Measurements from ENCODE around the gene AADACL4.
"Not testable (repeated sequence)": the region's sequence is repeated elsewhere in the genome, so short reads cannot be mapped to it uniquely, and the experiment has no call there.

AADACL4 gene

GRCh38 chr1:12654004-12654567 lies 10.2 kb downstream of the AADACL4 start:
- H3K4me1 Mint-ChIP-seq (ENCODE audit: low read depth) = peaks cover 10% of the 10 kb centered on the region
- no peak overlapping the region for H3K27ac Mint-ChIP-seq
- no peak overlapping the region for H3K4me3 Mint-ChIP-seq
- no peaks in the 10 kb centered on the region for H3K36me3 Mint-ChIP-seq (ENCODE audit: low read depth)
- H3K9me3 Mint-ChIP-seq = no peaks in the 10 kb centered on the region
- peaks cover 14% of the 10 kb centered on the region for H3K27me3 Mint-ChIP-seq (ENCODE audit: low read depth)

- Mint-ChIP-seq H3K4me3 (no peak overlapping the region), H3K4me1 (ENCODE audit: low read depth) (peaks cover 10% of the 10 kb centered on the region), H3K27me3 (ENCODE audit: low read depth) (peaks cover 11% of the 10 kb centered on the region), H3K27ac (no peak overlapping the region), H3K36me3 (ENCODE audit: low read depth) (no peaks in the 10 kb centered on the region), H3K9me3 (no peaks in the 10 kb centered on the region)
Observed at GRCh38 chr1:12654657-12655056, 10.8 kb downstream of the AADACL4 start.

GRCh38 chr1:12656575-12656974 lies 12.7 kb downstream of the AADACL4 start:
- H3K9me3 Mint-ChIP-seq = no peaks in the 10 kb centered on the region
- no peak overlapping the region for H3K27ac Mint-ChIP-seq
- peaks cover 5% of the 10 kb centered on the region for H3K27me3 Mint-ChIP-seq (ENCODE audit: low read depth)
- peaks cover 7% of the 10 kb centered on the region for H3K4me1 Mint-ChIP-seq (ENCODE audit: low read depth)
- no peak overlapping the region for H3K4me3 Mint-ChIP-seq
- no peaks in the 10 kb centered on the region for H3K36me3 Mint-ChIP-seq (ENCODE audit: low read depth)

- Mint-ChIP-seq H3K27me3 (ENCODE audit: low read depth) (peaks cover 5% of the 10 kb centered on the region), H3K4me1 (ENCODE audit: low read depth) (peaks cover 7% of the 10 kb centered on the region), H3K4me3 (no peak overlapping the region), H3K27ac (no peak overlapping the region), H3K36me3 (ENCODE audit: low read depth) (no peaks in the 10 kb centered on the region), H3K9me3 (no peaks in the 10 kb centered on the region)
Observed at GRCh38 chr1:12657060-12657884, 13.4 kb downstream of the AADACL4 start.

- not testable (repeated sequence) for H3K9me3 Mint-ChIP-seq
Observed at GRCh38 chr1:12657885-12658512, 14.1 kb downstream of the AADACL4 start.

GRCh38 chr1:12658531-12659453 lies 14.9 kb downstream of the AADACL4 start:
- Mint-ChIP-seq H3K27ac (no peak overlapping the region), H3K9me3 (no peaks in the 10 kb centered on the region), H3K36me3 (ENCODE audit: low read depth) (no peaks in the 10 kb centered on the region), H3K4me3 (no peak overlapping the region), H3K4me1 (ENCODE audit: low read depth) (peaks cover 7% of the 10 kb centered on the region), H3K27me3 (ENCODE audit: low read depth) (peaks cover 5% of the 10 kb centered on the region)

More at GRCh38 chr1:12657885-12658512, 14.1 kb downstream of the AADACL4 start:
- not testable (repeated sequence) for H3K4me1 Mint-ChIP-seq (ENCODE audit: low read depth); H3K4me3 Mint-ChIP-seq; H3K27me3 Mint-ChIP-seq (ENCODE audit: low read depth); H3K27ac Mint-ChIP-seq; H3K36me3 Mint-ChIP-seq (ENCODE audit: low read depth)

GRCh38 chr1:12661606-12662219 lies 17.8 kb downstream of the AADACL4 start:
- peaks cover 5% of the 10 kb centered on the region for H3K27me3 Mint-ChIP-seq (ENCODE audit: low read depth)
- no peak overlapping the region for H3K4me3 Mint-ChIP-seq
- no peak overlapping the region for H3K27ac Mint-ChIP-seq
- H3K9me3 Mint-ChIP-seq = no peaks in the 10 kb centered on the region
- H3K4me1 Mint-ChIP-seq (ENCODE audit: low read depth) = peaks cover 7% of the 10 kb centered on the region
- H3K36me3 Mint-ChIP-seq (ENCODE audit: low read depth) = no peaks in the 10 kb centered on the region

- H3K4me3 Mint-ChIP-seq = no peak overlapping the region
- H3K9me3 Mint-ChIP-seq = no peaks in the 10 kb centered on the region
- H3K27me3 Mint-ChIP-seq (ENCODE audit: low read depth) = peaks cover 5% of the 10 kb centered on the region
- H3K27ac Mint-ChIP-seq = no peak overlapping the region
- no peaks in the 10 kb centered on the region for H3K36me3 Mint-ChIP-seq (ENCODE audit: low read depth)
- H3K4me1 Mint-ChIP-seq (ENCODE audit: low read depth) = peaks cover 4% of the 10 kb centered on the region
Observed at GRCh38 chr1:12662556-12662955, 18.7 kb downstream of the AADACL4 start.

- Mint-ChIP-seq H3K4me1 (ENCODE audit: low read depth) (no peaks in the 10 kb centered on the region), H3K9me3 (peaks cover 8% of the 10 kb centered on the region), H3K27ac (no peak overlapping the region), H3K27me3 (ENCODE audit: low read depth) (peaks cover 6% of the 10 kb centered on the region), H3K4me3 (no peak overlapping the region), H3K36me3 (ENCODE audit: low read depth) (no peaks in the 10 kb centered on the region)
Observed at GRCh38 chr1:12665511-12665910, 21.6 kb downstream of the AADACL4 start.

GRCh38 chr1:12666141-12666735 lies 22.4 kb downstream of the AADACL4 start:
- no peak overlapping the region for H3K27ac Mint-ChIP-seq
- no peaks in the 10 kb centered on the region for H3K36me3 Mint-ChIP-seq (ENCODE audit: low read depth)
- no peaks in the 10 kb centered on the region for H3K4me1 Mint-ChIP-seq (ENCODE audit: low read depth)
- peaks cover 8% of the 10 kb centered on the region for H3K9me3 Mint-ChIP-seq
- H3K4me3 Mint-ChIP-seq = no peak overlapping the region
- H3K27me3 Mint-ChIP-seq (ENCODE audit: low read depth) = peaks cover 13% of the 10 kb centered on the region

GRCh38 chr1:12669529-12670068 lies 25.7 kb downstream of the AADACL4 start:
- Mint-ChIP-seq H3K36me3 (ENCODE audit: low read depth) (no peaks in the 10 kb centered on the region), H3K4me3 (no peak overlapping the region), H3K27me3 (ENCODE audit: low read depth) (peaks cover 33% of the 10 kb centered on the region), H3K9me3 (peaks cover 8% of the 10 kb centered on the region), H3K27ac (no peak overlapping the region), H3K4me1 (ENCODE audit: low read depth) (no peaks in the 10 kb centered on the region)

GRCh38 chr1:12674358-12674757 lies 30.5 kb downstream of the AADACL4 start:
- no peaks in the 10 kb centered on the region for H3K4me1 Mint-ChIP-seq (ENCODE audit: low read depth)
- H3K27me3 Mint-ChIP-seq (ENCODE audit: low read depth) = peaks cover 34% of the 10 kb centered on the region
- H3K4me3 Mint-ChIP-seq = no peak overlapping the region
- H3K36me3 Mint-ChIP-seq (ENCODE audit: low read depth) = no peaks in the 10 kb centered on the region
- H3K27ac Mint-ChIP-seq = no peak overlapping the region
- no peaks in the 10 kb centered on the region for H3K9me3 Mint-ChIP-seq

GRCh38 chr1:12676122-12676521 lies 32.2 kb downstream of the AADACL4 start:
- H3K9me3 Mint-ChIP-seq; H3K4me1 Mint-ChIP-seq (ENCODE audit: low read depth); H3K27ac Mint-ChIP-seq; H3K4me3 Mint-ChIP-seq; H3K36me3 Mint-ChIP-seq (ENCODE audit: low read depth): not testable (repeated sequence)
- H3K27me3 Mint-ChIP-seq (ENCODE audit: low read depth) = peaks cover 29% of the 10 kb centered on the region
